ENCODE data around the gene CNTNAP2.

- TF ChIP-seq CTCF (IDR thresholded peaks at IDR 0.05; ENCODE audit: low read depth, low read length, missing input control) (no peak), JUND (IDR thresholded peaks at IDR 0.05) (no peak), RAD21 (IDR thresholded peaks at IDR 0.05) (no peak), YY1 (IDR thresholded peaks at IDR 0.05) (no peak)
Measured at GRCh38 chr7:147525325-147525724, 1408.7 kb downstream of the CNTNAP2 start.
